DLD1 (cell line): ENCODE data around the gene GPBP1.
"Not testable (repeated sequence)": the region's sequence is repeated elsewhere in the genome, so short reads cannot be mapped to it uniquely, and the experiment has no call there.

Experiments used
- in situ Hi-C: cut with HindIII; loops from 2 replicates; pipeline ENCODE4 v1.10.0; 2017; ENCODE audit warnings: low sequenced_read_pairs

The GPBP1 gene

DNA sequence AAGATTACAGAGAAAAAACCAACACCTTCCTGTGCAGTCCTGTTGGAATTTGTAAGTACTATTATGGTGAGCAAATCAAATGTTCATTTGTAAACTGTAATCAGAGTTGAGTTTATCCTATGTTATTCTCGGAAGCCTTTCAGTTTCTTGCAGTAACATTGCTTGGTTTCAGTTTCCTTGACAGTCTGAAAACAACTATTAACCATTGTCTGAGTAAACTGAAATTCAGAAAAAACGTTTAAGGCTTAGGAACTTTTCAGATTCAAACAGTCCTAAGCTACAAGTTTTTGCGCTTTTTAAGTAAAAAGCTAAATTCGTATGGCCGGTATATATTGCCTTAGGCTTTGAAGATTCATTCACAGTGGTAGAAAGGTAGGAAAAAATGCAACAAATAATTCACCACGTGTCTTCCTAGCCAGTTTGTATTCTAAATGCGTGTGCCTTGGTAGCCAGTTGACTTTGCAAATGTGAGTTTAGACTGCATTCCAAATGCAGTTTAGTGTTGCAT is 2.5 kb downstream of the GPBP1 start:
- in situ Hi-C loops = no loop called here

DNA sequence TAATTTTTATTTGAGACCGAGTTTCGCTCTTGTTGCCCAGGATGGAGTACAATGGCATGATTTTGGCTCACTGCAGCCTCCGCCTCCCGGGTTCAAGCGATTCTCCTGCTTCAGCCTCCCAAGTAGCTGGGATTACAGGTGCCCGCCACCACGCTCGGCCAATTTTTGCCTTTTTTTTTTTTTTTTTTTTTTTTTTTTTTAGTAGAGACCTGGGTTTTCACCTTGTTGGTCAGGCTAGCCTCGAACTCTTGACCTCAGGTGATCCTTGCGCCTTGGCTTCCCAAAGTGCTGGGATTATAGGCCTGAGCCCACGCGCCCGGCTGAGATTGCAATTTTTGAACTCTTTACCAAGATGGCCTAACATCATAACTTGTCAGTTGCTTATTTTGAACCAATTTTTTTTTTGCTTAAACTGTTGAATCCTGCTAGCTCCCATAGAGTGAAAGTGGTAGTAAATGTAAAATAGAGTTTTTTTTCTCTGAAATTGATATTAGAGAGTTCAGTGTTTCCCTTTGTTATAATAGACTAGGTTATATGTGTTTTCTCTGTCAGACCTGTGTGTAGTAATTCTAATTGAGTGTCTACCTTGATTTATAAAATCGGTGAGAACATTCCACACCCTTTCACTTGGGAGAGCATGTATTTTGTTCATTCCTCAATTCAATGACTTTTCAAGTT is 3.8 kb downstream of the GPBP1 start:
- in situ Hi-C loops = no loop called here

DNA sequence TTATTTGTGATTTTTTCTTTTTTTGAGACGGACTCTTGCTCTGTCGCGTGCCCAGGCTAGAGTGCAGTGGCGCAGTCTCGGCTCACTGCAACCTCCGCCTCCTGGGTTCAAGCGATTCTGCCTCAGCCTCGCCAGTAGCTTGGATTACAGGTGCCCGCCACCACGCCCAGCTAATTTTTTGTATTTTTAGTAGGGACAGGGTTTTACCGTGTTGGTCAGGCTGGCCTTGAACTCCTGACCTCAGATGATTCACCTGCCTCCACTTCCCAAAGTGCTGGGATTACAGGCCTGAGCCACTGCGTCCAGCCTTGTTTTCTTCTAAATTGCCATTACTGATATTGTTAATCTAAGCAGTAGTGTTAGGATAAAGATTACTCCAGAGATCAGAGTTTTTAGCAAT is 4.4 kb downstream of the GPBP1 start:
- in situ Hi-C loops = not testable (repeated sequence)

DNA sequence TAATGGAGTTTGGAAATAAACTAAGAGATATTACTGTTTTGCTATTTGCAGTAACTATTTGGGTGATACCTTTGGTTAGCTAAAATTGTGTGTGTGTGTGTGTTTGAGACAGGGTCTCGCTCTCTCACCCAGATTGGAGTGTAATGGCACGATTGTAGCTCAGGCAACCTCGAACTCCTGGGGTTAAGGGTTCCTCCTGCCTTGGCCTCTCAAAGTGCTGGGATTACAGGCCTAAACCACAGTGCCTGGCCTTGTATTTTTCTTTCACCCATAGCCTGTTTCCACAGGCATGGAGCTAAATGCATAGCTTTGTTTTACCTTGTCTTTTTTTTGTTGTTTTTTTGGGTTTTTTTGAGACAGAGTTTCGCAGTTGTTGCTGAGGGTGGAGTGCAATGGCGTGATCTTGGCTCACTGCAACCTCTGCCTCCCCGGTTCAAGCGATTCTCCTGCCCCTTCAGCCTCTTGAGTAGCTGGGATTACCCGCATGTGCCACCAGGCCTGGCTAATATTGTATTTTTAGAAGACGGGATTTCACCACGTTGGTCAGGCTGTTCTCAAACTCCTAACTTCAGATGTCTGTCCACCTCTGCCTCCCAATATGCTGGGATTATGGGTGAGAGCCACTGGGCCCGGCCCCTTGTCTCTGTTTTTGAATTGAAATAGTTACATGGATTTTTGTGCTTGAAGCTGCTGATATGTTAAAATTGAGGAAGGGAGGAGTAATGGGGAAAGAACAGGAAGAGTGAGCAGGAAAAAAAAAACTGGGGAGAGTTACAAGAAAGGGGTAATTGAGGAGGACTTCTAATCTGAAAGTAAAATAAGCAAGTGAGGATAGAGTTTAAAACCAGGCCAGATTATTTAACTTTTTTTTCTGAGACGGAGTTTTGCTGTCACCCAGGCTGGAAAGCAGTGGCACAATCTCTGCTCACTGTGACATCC is 5.7 kb downstream of the GPBP1 start:
- in situ Hi-C loops = no loop called here

DNA sequence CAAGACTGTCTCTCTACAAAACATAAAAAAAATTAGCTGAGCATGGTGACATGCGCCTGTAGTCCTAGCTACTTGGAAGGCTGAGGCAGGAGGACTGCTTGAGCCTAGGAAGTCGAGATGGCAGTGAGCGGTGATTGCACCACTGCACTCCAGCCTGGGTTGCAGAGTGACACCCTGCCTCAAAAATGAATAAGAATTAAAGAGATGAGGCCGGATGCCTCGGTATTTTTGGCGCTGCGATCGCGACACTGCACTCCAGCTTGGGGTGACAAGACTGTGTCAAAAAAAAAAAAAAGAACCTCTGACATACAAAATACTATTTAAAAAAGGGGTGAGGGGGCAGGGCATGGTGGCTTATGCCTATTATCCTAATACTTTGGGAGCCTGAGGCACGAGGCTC is 7.3 kb downstream of the GPBP1 start:
- in situ Hi-C loops = no loop called here

DNA sequence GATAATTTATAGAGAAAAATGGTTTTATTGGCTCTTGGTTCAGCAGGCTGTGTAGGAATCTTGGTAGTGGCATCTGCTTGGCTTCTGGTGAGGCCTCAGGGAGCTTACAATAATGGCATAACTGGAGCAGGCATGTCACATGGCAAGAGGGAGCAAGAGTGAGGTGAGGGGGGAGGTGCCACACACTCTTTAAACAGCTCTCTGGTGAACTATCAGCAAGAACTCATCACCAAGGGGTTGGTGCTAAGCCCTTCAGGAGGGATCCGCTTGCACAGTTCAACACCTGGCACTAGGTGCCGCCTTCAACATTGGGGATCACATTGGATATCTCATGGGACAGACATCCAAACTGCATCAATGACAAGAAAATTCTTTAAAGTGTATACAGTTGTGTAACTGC is 10.5 kb downstream of the GPBP1 start:
- in situ Hi-C loops = no loop called here

DNA sequence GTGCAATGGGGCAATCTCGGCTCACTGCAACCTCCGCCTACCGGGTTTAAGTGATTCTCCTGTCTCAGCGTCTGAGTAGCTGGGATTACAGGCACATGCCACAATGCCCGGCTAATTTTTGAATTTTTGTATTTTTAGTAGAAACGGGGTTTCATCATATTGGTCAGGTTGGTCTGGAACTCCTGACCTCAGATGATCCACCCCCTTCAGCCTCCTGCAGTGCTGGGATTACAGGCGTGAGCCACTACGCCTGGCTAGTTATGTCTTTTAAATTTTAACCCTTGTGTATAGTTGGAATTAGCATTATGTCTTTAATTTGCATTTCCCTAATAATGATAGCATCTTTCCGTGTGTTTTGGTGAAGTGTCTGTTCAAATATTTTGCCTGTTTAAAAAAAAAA is 11.5 kb downstream of the GPBP1 start:
- in situ Hi-C loops = no loop called here

DNA sequence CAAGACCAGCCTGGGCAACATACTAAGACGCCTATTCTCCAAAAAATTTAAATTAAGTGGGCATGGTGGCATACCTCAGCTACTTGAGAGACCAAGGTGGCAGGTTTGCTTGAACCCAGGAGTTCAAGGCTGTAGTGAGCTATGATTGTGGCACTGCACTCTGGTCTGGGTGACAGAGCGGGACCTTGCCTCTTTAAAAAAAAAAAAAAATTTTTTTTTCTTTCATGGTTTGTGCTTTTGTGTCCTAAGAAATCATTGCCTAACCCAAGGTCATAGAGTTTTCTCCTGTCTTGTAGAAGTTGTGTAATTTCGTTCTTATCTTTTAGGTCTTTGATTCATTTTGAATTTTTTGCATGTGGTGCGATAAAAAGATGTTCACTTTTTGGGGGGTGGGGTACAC is 12.3 kb downstream of the GPBP1 start:
- in situ Hi-C loops = no loop called here

DNA sequence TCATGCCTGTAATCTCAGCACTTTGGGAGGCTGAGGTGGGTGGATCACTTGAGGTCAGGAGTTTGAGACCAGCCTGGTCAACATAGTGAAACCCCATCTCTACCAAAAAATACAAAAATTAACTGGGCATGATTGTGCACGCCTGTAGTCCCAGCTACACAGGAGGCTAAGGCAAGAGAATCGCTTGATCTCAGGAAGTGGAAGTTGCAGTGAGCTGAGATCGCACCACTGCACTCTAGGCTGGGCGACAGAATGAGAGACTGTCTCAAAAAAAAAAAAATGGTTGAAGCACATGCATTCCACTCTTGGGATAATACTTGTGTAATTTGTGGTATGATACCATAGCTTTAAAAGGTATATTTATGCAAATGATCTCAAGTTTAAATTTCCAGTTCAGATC is 14.1 kb downstream of the GPBP1 start:
- in situ Hi-C loops = not testable (repeated sequence)

DNA sequence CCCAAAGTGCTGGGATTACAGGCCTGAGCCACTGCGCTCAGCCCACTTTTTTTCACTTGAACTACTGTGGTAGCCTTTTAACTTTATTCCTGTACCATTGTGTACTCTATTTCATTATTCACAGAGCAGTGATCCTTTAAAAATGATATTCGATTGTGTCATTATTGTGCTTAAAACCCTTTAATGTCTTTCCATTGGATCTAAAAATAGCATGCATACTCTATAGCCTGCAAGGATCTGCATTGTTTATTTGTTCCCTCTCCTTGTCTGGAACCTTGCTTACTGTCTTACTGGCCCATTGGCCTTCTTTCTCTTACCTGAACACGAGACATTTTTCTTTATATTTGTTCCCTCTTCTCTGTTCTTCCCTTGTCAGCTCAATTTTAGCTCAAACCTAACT is 15.7 kb downstream of the GPBP1 start:
- in situ Hi-C loops = no loop called here

DNA sequence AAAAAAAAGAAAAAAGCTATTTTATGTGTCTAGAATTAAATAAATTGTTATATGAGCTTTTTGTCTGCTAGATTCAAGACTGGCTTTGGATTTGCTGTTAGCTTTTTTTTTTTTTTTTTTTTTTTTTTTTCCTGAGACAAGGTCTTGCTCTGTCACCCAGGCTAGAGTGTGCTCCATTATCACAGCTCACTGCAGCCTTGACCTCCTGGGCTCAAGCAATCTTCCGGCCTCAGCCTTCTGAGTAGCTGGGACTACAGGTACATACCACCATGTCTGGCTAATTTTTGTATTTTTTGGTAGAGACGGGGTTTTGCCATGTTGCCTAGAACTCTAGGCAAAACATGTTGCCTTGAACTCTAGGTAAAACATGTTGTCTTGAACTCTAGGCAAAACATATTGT is 16.7 kb downstream of the GPBP1 start:
- in situ Hi-C loops = no loop called here

DNA sequence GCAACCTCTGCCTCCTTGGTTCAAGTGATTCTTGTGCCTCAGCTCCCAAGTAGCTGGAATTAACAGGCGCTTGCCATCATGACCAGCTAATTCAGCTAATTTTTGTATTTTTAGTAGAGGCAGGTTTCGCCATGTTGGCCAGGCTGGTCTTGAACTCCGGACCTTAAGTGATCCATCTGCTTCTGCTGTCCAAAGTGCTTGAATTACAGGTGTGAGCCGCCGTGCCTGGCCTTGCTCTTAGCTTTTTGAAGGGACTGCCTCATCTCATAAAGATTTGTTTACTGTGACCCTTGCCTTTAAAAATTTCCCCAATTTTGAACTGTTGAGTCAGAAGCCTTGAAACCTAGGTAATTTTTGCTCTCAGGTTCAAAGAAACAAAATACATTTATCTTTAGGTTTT is 17.3 kb downstream of the GPBP1 start:
- in situ Hi-C loops = no loop called here

DNA sequence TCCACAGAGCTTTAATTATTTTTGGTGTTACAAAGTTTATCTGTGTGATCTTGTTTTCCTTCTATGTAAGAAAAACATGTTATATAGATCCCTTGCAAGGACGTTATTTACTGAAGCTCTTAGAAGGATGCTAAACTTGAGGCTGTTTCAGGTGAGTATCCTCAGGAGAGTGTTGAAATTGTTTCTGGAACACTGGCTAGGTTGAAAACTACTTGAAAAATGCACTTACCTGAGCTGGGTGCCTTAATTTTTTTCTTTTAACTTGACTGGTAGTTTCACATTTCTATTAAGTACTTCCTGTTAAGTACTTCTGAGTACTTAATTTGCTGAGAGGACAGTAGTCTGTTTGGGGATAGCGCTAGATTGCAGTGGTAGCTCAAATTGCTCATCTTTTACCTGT is 18.1 kb downstream of the GPBP1 start:
- in situ Hi-C loops = no loop called here

DNA sequence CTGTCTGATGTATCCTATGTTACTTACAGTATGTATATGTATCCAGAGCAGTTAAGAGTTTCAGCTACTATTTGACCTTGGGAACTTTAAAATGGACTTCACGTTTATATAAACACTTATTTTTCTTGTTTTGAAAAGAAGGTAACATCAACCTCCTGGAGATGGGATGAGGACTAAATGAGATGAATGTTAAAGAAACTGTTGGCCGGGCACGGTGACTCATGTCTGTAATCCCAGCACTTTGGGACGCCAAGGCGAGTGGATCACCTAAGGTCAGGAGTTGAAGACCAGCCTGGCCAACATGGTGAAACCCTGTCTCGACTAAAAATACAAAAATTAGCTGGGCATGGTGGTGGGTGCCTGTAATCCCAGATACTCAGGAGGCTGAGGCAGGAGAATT is 19.0 kb downstream of the GPBP1 start:
- in situ Hi-C loops = not testable (repeated sequence)

DNA sequence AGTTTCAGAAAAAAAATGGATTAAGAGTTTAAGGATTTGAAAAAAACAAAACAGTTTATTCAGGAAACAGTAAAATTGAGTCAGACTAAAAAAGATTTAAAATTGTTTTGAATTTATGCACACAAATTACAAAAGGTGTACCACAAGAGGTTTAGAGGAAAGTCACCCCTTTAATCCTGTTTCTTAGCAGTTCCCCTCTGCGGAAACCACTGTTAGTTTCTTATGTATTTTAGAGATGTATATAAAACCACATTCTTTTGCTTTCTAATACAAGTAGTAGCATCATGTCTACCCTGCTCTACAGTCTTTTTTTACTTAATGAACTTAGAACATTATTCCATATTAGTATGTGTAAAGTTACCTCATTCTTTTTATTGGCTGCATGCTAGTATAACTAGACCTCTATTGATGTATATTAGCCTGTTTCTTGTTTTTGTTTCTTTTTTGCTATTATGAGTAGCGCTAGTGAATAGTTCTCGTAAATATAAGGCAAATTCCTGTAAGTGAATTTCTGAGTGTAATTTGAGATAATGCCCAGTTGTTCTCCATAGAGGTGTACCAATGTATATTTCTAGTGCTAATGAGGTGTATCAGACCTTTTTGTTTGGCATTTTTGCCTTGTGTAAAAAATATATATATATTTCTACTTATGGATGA is 20.0 kb downstream of the GPBP1 start:
- in situ Hi-C loops = no loop called here

DNA sequence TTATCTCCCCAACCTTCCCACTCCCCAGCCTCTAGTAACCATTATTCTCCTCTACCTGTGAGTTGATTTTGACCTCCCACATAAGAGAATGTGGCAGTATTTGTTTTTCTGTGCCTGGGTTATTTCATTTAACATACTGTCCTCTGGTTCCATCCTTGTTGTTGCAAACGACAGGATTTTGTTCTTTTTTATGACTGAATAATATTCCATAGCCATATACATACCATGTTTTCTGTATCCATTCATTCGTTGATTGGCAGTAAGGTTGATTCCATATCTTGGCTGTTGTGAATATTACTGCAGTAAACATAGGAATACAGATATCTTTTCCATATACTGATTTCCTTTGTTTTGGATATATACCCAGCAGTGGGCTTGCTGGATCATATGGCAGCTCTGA is 20.8 kb downstream of the GPBP1 start:
- in situ Hi-C loops = no loop called here

DNA sequence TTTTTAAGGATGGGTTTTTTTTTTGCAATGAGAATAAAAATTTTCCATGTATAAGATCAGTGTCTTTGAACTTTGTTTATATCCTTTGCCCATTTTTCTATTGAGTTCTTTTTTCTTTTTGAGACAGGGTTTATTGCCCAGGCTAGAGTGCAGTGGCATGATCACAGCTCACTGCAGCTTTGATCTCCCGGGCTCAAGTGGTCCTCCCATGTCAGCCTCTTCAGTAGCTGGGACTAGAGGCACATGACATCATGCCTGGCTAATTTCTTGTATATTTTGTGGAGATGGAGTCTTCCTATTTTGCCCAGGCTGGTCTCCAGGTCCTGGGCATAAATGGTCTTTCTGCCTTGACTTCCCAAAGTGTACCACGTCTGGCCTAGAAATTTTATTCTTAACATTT is 21.2 kb downstream of the GPBP1 start:
- in situ Hi-C loops = no loop called here

DNA sequence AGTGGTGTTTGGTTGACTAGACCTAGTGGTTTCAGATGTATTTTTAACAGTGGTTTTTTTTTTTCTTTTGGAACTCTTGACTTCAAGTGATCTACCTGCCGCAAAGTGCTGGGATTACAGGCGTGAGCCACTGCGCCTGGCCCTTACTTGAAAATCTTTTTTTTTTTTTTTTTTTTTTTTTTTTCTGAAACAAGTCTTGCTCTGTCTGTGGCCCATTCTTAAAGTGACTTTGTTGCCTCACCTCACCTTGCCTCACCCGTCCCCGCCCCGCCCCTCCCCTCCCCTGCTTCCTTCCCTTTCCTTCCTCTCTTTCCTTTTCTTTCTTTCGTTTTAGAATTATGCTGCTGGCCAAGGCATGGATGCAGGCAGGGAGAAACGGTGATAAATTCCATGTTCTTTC is 26.0 kb downstream of the GPBP1 start:
- in situ Hi-C loops = no loop called here

DNA sequence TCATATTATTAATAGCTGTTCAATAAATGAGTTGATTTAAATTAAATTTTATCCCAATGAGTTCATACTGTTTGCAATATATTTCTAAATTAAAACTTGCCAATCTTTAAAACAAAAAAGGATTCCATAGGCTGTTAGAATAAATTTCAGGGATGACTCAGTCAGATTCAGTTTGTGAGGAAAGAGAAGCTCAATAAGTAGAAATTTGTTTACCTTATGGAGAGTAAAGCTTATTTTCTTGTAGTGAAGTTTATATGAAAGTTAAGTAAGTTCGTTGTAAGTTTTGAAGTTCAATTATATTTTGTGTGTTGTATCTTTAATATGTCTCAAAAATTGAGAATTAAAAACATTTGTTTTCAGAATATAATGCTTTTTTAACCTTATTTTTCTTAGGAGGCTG is 29.0 kb downstream of the GPBP1 start:
- in situ Hi-C loops = no loop called here

DNA sequence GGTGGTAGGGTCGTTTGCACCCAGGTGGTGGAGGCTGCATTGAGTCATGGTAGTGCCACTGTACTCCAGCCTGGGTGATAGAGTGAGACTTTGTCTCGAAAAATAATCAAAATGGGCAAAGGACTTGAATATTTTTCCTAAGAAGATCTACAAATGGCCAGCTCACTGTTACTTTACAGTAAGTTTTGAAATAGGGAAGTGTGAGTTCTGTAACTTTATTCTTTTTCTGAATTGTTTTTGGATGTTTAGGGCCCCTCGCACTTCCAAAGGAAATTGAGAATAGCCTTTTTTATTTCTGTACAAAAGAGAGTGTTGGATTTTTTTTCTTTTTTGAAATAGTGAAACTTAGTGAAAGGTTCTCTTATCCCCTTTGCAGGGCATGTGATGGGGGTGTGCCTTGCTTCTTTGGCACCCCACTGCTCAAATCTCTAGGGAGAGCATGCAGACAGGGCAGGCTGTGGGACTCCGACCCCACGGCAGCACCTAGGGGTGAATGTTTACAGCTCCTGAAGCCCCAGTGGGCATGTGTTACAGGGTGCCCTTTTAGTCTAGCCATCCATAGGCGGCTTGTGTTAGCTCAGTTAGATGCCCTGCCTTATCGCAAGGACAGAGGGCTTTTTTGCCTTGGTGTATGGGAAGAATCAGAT is 33.3 kb downstream of the GPBP1 start:
- in situ Hi-C loops = no loop called here

DNA sequence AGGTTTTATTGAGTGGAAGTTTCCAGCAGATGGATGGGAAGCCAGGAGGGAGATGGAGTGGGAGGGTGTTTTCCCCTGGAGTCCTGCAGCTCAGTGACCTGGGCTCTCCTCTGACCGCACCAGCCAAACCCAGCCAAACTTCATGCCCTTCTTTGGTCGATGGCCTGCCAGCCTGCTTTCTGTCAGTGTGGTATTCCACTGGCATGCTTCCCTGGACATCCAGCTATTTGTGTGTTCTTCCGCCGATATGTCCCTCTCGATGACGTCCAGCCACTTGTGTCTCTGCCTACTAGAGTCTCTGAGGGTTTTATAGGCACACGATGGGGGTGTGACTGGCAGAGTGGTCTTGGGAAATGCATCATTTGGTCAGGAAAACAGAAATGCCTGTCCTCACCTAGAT is 33.8 kb downstream of the GPBP1 start:
- in situ Hi-C loops = no loop called here
